GM20000 (cell line): Measurements from ENCODE around the gene RFFL.
A peak's percentile ranks its signal among the peaks of the same experiment; 100 is the strongest.

Experiments
- DNase-seq: peaks from one replicate; pipeline ENCODE4 v3.0.0; 2012; ENCODE audit warnings: low spot score
- TF ChIP-seq, protein P1 (sequence below): IDR thresholded peaks from 2 replicates; pipeline ENCODE4 v1.5.1; 2012; ENCODE audit warnings: mild to moderate bottlenecking, control low read depth; ENCODE audit errors: extremely low read depth, missing control alignments

The RFFL gene

DNA sequence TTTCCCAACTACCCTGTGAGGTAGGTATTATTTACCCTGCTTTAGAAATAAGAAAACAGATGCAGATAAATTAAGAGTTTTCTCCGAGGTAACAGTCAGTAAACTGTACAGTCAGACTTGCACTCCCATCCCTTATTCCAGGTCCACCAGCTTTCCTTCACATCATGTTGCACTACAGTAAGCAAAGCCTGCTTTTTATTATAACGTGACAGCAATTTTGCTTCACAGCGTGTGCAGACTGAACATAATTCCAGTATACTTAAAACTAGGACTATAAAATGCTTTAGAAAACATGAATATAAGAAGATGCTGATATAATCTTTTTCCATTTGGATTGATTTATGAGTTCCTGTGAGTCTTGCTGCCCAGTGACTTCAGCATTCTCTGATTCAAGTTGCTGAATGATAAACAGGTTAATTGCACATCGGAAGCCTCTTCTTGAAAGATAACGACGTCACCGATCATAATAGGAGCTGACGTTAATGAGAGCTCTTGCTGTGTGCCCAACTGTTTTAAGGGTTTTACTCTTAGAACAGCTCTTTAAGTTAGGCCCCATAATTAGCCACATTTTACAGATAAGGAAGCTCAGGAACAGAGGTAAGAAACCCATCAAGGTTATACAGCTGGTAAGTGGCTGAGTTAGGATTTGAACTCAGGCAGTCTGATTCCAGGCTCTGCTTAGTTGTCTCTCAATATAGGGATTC lies 81.8 kb downstream of the RFFL start:
- DNase-seq: no peak

DNA sequence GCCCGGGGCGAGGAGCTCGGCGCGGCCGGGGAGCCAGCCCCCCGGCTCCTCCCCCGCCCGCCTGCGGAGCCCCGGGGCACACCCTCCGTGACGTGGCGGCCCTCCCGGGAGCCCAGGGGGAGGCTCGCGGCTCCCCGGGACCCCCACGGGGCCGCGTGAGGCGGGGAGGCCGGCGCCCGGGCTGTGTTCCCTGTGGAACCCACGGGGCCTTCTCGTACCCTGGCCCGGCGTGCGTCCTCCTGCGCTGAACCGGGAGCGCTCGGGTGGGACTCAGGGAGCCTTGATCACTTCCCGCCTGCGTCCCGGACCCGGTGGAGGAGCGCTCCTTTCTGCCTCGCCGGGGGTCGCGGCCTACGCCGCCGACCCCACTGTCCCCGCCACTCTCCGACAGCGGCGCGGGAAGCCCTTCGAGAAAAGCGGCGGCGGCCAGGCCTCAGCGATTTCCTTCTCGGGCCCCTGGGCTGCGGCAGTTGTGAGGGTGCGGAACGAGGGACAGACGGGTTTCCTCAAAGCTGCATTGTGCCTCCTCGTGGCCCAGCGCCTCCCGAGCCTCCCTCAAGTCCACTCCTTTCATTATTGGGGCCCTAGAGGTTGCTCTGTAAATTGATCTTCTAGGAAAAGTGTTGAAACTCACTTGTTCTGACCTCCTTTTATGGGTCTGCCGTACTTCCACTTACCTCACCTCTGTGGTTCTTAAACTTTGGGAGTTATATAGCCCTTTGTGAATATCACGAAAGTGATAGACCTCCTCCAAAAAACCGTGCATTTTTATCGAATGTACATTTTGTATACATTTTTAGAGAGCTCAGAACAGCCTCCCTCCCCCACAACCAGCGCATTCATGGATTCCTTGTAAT lies 82.6 kb downstream of the RFFL start:
- peak; percentile 96 for DNase-seq
- TF ChIP-seq, protein P1, sequence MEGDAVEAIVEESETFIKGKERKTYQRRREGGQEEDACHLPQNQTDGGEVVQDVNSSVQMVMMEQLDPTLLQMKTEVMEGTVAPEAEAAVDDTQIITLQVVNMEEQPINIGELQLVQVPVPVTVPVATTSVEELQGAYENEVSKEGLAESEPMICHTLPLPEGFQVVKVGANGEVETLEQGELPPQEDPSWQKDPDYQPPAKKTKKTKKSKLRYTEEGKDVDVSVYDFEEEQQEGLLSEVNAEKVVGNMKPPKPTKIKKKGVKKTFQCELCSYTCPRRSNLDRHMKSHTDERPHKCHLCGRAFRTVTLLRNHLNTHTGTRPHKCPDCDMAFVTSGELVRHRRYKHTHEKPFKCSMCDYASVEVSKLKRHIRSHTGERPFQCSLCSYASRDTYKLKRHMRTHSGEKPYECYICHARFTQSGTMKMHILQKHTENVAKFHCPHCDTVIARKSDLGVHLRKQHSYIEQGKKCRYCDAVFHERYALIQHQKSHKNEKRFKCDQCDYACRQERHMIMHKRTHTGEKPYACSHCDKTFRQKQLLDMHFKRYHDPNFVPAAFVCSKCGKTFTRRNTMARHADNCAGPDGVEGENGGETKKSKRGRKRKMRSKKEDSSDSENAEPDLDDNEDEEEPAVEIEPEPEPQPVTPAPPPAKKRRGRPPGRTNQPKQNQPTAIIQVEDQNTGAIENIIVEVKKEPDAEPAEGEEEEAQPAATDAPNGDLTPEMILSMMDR: peak; percentile 33

More for the DNA sequence above, 81.8 kb downstream of the RFFL start:
- TF ChIP-seq, protein P1: no peak

DNA sequence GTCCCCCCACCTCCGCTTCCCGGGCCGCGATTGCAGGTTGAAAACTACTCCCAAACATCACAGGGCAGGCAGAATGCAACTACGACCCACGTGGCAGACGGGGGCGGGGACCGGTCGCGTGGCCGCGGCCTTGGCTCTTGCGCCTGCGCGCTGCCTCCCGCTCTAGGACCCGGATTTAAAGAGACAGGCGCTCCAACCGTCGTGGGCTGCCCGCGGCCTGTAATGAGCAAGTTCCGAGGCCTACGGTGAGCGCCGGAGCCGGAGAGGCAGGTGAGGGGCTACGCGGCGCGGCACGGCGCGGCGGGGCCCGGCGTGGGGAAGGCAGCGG lies 83.2 kb downstream of the RFFL start, which contains the start of gene LIG3:
Gene LIG3, plus strand, starts transcription at position 160 of the 328 bp plus-strand sequence. CDS start 2,494 bp downstream, outside the sequence.
- TF ChIP-seq, protein P1: no peak
- peak; percentile 96 for DNase-seq

DNA sequence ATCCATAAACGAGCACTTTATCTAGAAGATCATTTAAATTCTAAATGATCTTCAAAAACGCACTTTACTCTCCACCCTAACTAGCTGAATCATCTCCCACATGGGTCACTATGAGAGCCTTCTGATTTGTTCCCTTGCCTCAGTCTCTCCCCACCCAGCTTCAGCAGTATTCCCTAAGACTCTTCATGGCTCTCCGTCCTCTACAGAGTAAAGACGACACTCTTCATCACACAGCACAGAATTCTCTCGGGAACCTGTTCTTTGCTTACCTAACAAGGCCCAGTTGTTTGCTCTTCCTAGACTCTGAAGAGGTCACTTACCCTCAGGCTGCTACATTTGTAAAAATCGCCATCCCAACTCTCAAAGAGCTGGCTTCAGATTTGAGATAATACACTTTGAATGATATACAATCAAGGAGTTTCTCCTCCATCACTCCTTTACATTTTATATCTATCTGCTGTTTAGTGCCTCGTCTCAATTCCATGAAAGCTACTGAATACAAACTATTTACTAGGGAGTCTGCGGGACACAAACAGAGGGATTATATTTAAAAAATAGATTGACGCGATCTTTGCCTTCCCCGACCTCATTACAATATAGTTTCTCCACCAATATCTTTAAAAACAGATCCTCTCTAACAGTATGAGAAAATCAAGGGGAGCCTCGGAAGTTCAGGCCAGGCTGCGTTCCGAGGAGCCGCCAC lies 83.7 kb downstream of the RFFL start:
- no peak for DNase-seq
- TF ChIP-seq, protein P1: no peak

GRCh38 chr17:34979153-34979552 lies 84.4 kb downstream of the RFFL start:
- no peak for DNase-seq
- TF ChIP-seq, protein P1: no peak

DNA sequence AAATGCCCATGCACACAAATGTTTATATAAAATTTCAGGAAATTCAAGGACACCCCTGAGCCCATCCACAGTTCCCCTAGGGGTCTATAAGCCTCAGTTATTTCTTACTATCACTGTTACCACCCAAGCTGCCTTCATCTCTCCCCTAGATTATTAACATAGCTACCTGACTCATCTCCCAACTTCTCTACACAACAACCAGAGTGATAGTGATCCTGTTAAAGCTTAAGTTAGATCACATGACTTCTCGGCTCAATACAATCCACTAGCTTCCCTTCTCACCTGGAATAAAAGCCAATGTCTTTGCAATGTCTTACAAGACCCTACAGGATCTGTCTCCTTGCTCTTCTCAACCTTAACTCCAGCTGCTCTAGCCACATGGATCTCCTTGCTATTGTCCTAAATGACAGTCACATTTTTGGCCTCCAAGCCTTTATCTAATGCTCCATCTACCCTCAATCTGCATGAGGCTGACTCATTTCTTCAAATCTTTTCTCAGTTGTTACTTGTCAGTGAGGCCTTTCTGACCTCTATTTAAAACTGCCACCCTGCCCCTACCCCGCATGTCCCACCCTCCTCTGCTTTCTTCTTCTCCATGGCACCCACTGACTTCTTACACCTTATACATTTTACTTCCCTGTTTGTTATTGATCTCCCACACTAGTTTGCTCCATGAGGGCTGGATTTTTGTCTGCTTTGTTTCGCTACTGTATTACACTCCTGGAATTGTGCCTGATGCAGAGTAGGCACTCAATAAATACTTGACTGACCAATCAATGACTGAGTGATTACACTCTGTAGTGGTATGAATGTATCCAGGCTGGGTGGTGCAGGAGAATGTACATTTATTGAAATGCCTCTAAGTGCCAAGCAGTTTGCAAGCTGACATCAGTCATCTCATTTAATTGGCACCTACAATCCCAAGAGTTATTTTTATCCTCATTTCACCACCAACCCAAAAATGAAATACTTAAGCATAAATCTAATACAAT lies 88.4 kb downstream of the RFFL start:
- TF ChIP-seq, protein P1: no peak
- no peak for DNase-seq
